22Rv1 (cell line): Measurements from ENCODE around the gene INSL3.

Source experiments
- H3K27ac ChIP-seq: fragments of 450-650 bp; 2 replicates; pipeline ENCODE4 v1.5.1; 2017
- ZFX ChIP-seq: fragments of 450-650 bp; IDR thresholded peaks from 2 replicates; pipeline ENCODE4 v1.6.1; 2017; ENCODE audit warnings: antibody characterized with exemption, borderline replicate concordance
- TF ChIP-seq, protein P1 (sequence below): fragments of 450-650 bp; IDR thresholded peaks from 2 replicates; pipeline ENCODE4 v1.5.1; 2017; ENCODE audit warnings: mild to moderate bottlenecking

The INSL3 gene, protein sequence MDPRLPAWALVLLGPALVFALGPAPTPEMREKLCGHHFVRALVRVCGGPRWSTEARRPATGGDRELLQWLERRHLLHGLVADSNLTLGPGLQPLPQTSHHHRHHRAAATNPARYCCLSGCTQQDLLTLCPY

GRCh38 chr19:17821190-17821589, at the start of gene INSL3:
INSL3 (minus strand) TSS chr19:17821519; CDS start chr19:17821506, 13 bp downstream.
- TF ChIP-seq ZFX = no peak
- TF ChIP-seq, protein P1, sequence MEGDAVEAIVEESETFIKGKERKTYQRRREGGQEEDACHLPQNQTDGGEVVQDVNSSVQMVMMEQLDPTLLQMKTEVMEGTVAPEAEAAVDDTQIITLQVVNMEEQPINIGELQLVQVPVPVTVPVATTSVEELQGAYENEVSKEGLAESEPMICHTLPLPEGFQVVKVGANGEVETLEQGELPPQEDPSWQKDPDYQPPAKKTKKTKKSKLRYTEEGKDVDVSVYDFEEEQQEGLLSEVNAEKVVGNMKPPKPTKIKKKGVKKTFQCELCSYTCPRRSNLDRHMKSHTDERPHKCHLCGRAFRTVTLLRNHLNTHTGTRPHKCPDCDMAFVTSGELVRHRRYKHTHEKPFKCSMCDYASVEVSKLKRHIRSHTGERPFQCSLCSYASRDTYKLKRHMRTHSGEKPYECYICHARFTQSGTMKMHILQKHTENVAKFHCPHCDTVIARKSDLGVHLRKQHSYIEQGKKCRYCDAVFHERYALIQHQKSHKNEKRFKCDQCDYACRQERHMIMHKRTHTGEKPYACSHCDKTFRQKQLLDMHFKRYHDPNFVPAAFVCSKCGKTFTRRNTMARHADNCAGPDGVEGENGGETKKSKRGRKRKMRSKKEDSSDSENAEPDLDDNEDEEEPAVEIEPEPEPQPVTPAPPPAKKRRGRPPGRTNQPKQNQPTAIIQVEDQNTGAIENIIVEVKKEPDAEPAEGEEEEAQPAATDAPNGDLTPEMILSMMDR = no peak
- H3K27ac ChIP-seq = no peak within 1 kb of the TSS

DNA sequence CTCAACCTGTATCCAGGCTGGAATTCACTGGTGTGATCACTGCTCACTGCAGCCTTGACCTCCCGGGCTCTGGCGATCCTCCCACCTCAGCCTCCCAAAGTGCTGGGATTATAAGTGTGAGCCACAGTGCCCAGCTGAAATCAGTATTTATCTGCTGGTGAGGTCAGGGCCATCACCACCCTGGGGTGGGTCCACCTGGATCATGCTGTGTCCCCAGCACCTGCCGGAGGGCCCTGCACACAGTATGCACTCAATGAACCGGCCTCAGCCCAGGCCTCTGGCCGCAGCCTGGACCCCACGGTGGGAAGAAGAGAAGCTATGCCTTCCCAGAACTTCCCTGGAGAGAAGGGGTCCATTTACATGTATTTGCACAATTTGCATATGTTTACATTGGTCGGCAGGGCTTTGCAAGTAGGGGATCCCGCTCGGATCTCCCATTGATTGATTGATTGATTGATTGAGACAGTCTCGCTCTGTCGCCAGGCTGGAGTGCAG, 47.8 kb upstream of the INSL3 start:
- no peak for TF ChIP-seq ZFX
- TF ChIP-seq, protein P1 = no peak
- H3K27ac ChIP-seq = no peak overlapping the region

DNA sequence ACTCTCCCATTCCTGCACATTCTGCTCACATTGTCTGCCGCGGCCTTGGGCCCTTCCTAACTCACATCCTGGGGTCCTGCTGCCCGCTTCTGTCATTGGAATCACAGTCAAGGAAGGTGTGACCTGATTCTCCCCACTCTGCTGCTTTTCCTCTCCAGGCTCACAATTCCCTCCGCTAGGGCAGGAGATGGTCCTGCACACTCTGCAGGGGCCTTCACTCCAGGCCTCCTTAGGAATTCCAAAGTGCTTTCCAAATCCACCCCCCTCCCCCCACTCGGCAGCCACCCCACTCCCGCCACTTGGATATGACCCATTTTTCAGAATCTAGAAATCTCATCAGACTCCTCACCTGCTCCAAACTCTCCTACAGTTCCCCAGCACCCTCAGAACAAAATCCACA, 47.4 kb upstream of the INSL3 start:
- H3K27ac ChIP-seq = no peak overlapping the region
- TF ChIP-seq, protein P1 = no peak
- no peak for TF ChIP-seq ZFX

GRCh38 chr19:17866964-17867486, 45.7 kb upstream of the INSL3 start:
- H3K27ac ChIP-seq = peak overlapping the region; percentile 84; the same call in 1 of the 2 replicates
- TF ChIP-seq ZFX = no peak
- TF ChIP-seq, protein P1 = no peak

- TF ChIP-seq, protein P1 = no peak
- no peak for TF ChIP-seq ZFX
Observed at GRCh38 chr19:17866312-17866963, 45.1 kb upstream of the INSL3 start.

DNA sequence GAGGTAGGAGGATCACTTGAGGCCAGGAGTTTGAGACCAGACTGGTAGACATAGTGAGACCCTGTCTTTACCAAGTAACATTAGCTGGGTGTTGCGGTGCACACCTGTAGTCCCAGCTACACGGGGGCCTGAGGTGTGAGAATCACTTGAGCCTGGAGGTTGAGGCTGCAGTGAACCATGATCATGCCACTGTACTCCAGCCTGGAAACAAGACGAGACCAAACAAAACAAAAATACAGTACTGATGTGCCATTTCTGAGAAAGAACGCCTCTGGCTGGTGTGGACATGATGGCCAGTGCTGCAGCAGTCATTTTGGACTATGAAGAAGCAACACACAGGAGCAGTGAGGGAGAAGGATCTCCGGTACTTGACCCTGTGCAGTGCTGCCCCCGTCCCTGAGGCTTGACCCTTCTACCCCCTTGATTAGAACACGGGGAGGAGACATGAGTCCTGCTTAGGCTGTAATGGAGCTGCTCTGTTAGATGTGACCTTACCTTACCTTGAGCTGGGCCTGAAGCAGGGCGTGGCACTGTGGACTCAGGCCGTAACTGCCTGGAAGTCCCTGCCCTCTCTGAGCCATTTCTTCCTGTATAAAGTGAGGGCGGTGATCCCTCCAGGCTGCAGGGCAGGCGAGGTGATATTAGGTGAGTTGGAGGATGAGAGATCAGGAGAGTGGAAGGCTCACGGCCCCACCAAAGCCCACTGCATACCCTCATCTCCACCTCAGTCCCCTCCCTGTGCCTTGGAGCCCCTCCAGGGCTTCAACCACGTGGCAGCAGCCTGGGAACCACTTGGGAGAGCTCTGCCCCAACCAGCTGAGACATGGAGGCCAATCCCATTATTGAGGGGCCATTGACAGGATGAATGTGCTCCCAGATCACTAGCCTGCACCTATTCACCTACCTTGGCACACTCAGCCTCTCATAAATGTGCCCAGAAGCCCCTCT, 44.3 kb upstream of the INSL3 start:
- TF ChIP-seq ZFX = no peak
- TF ChIP-seq, protein P1 = no peak
- H3K27ac ChIP-seq = peak overlapping the region; percentile 84

More at GRCh38 chr19:17866312-17866963, 45.1 kb upstream of the INSL3 start:
- H3K27ac ChIP-seq = peak overlapping the region; percentile 84
